B cell (primary cell): Measurements from ENCODE around the gene GRAMD1C. TPM values are rescaled to one million over a fixed set of nuclear protein-coding genes. Genes with fewer than 3 reads are reported as not detected.
"Not testable (repeated sequence)": the region's sequence is repeated elsewhere in the genome, so short reads cannot be mapped to it uniquely, and the experiment has no call there.

ENCODE experiments used
- ATAC-seq: fragments of 200-7000 bp; cut with Tn5 transposase; one replicate; pipeline ENCODE4 v1.10.0; 2021; ENCODE audit warnings: low read depth, mild to moderate bottlenecking, moderate number of reproducible peaks, moderate library complexity
- CTCF ChIA-PET: fragments of 350-600 bp; sonication (Branson Sonifier 250); formaldehyde crosslinking; loops from one replicate; lab custom pipeline; 2021; ENCODE audit warnings: antibody characterized with exemption, inconsistent platforms; lab: Charles Lee
- POLR2A ChIA-PET: fragments of 350-600 bp; sonication (Branson Sonifier 250); formaldehyde crosslinking; loops from one replicate; lab custom pipeline; 2021; ENCODE audit warnings: antibody characterized with exemption; lab: Charles Lee
- DNase-seq: peaks from one replicate; pipeline ENCODE4 v3.0.0; 2013
- H2AFZ ChIP-seq: 2 replicates; pipeline ENCODE4 v1.6.1; 2012; ENCODE audit warnings: mild to moderate bottlenecking, low read depth, low read length; ENCODE audit not compliant: insufficient read depth, poor library complexity, severe bottlenecking
- H3K27ac ChIP-seq, 2 donors: 1 replicate in 1 of 2; 2 replicates in 1 of 2; pipeline ENCODE4 v1.5.1; 2012 to 2013; ENCODE audit warnings: low read length in 2 of 2, mild to moderate bottlenecking in 2 of 2, moderate library complexity in 1 of 2
- H3K27me3 ChIP-seq, 4 experiments: fragments of 200-600 bp in 1 of 4; sonication (generic) in 1 of 4; replicated peaks in 1 of 4; 1 replicate in 2 of 4; 2 replicates in 2 of 4; pipeline versions ENCODE4 v1.6.1 to v1.7.0; 2013 to 2016; ENCODE audit warnings: low read length in 3 of 4, mild to moderate bottlenecking in 2 of 4, mixed read lengths in 1 of 4, moderate library complexity in 1 of 4; ENCODE audit not compliant: insufficient read depth in 4 of 4, control insufficient read depth in 3 of 4; ENCODE audit errors: control extremely low read depth in 1 of 4
- H3K36me3 ChIP-seq, 2 experiments: replicated peaks in 1 of 2; 1 replicate in 1 of 2; 2 replicates in 1 of 2; pipeline versions ENCODE4 v1.6.1 to v1.7.1; 2013; ENCODE audit warnings: low read length in 1 of 2; ENCODE audit not compliant: insufficient read depth in 2 of 2, control insufficient read depth in 1 of 2; ENCODE audit errors: control extremely low read depth in 1 of 2, extremely low read depth in 1 of 2
- H3K4me1 ChIP-seq, 2 donors: fragments of 200-600 bp in 1 of 2; sonication (generic) in 1 of 2; 1 replicate in 1 of 2; 2 replicates in 1 of 2; pipeline versions ENCODE4 v1.5.1 to v1.6.1; 2013 to 2017; ENCODE audit warnings: low read length in 2 of 2; ENCODE audit not compliant: control insufficient read depth in 2 of 2, insufficient read depth in 2 of 2
- H3K4me2 ChIP-seq: replicated peaks from 2 replicates; pipeline ENCODE3; 2012; ENCODE audit warnings: mild to moderate bottlenecking, low read depth, low read length; ENCODE audit not compliant: poor library complexity, severe bottlenecking
- H3K4me3 ChIP-seq, 5 experiments: fragments of 200-600 bp in 1 of 5; sonication (generic) in 1 of 5; 1 replicate in 3 of 5; 2 replicates in 2 of 5; pipeline versions ENCODE4 v1.5.1 to v1.7.0; 2011 to 2016; ENCODE audit warnings: low read length in 4 of 5, mild to moderate bottlenecking in 4 of 5, low read depth in 2 of 5, control low read depth in 1 of 5, moderate library complexity in 1 of 5; ENCODE audit not compliant: insufficient read depth in 1 of 5; ENCODE audit errors: control extremely low read depth in 1 of 5, extremely low read depth in 1 of 5
- H3K79me2 ChIP-seq: fragments of 200-600 bp; sonication (generic); one replicate; pipeline ENCODE4 v1.6.0; 2016; ENCODE audit warnings: low read length; ENCODE audit not compliant: control insufficient read depth, insufficient read depth
- H3K9ac ChIP-seq: fragments of 200-600 bp; sonication (generic); 2 replicates; pipeline ENCODE4 v1.6.1; 2017; ENCODE audit warnings: mild to moderate bottlenecking, low read length, moderate library complexity
- H3K9me3 ChIP-seq, 3 donors: one replicate each; pipeline versions ENCODE4 v1.6.1 to v1.7.1; 2013; ENCODE audit warnings: low read length in 2 of 3; ENCODE audit not compliant: control insufficient read depth in 2 of 3, insufficient read depth in 1 of 3; ENCODE audit errors: control extremely low read depth in 1 of 3
- H4K20me1 ChIP-seq: 2 replicates; pipeline ENCODE4 v1.6.0; 2012; ENCODE audit warnings: mild to moderate bottlenecking, low read length; ENCODE audit not compliant: insufficient read depth, control insufficient read depth, poor library complexity, severe bottlenecking
- H3K27ac Mint-ChIP-seq: one replicate; pipeline ENCODE4 v1.8.0; 2021; ENCODE audit warnings: mixed read lengths
- H3K27me3 Mint-ChIP-seq: one replicate; pipeline ENCODE4 v1.8.0; 2021; ENCODE audit warnings: mixed read lengths
- H3K4me1 Mint-ChIP-seq: one replicate; pipeline ENCODE4 v1.8.0; 2021; ENCODE audit warnings: mixed read lengths
- H3K4me3 Mint-ChIP-seq: one replicate; pipeline ENCODE4 v1.8.0; 2021; ENCODE audit warnings: mixed read lengths
- H3K9me3 Mint-ChIP-seq: one replicate; pipeline ENCODE4 v1.8.0; 2022; ENCODE audit warnings: mixed read lengths; ENCODE audit not compliant: insufficient read depth
- EZH2 ChIP-seq: IDR thresholded peaks from 2 replicates; pipeline ENCODE4 v1.6.1; 2012; ENCODE audit warnings: borderline replicate concordance, low read depth, mild to moderate bottlenecking, moderate library complexity, low read length; ENCODE audit not compliant: insufficient read depth, poor library complexity, severe bottlenecking
- WGBS: methylation state at CpG from one replicate; pipeline ENCODE4 v1.1.5; 2013; ENCODE audit warnings: missing lambda C conversion rate; ENCODE audit not compliant: insufficient coverage; 5-methylcytosine and 5-hydroxymethylcytosine counted together
- intact Hi-C: fragments of 100-400 bp; cut with micrococcal nuclease; formaldehyde crosslinking; loops from one replicate; pipeline ENCODE4 v1.10.0; 2022
- polyA plus RNA-seq: library from polyadenylated mRNA; depleted of rRNA; stranded (reverse); fragments of >200 nt; gene quantifications from 2 replicates; pipeline ENCODE4 v1.2.3, GENCODE V29; 2012
- total RNA-seq, 2 donors: library from RNA; stranded (reverse); fragments of 120-200 nt in 1 of 2; gene quantifications; 1 replicate in 1 of 2; 2 replicates in 1 of 2; pipeline versions ENCODE4 v1.2.3 to v1.2.4, GENCODE V29; 2013 to 2022
- TF ChIP-seq, protein P1 (sequence below): fragments of 200-600 bp; IDR thresholded peaks from one replicate; pipeline ENCODE4 v1.8.0; 2022; ENCODE audit warnings: antibody characterized with exemption, mild to moderate bottlenecking

The GRAMD1C gene
- total and polyA plus RNA-seq, 2 donors (not counting 1 experiment from before 2014, with no cell fraction given): 8.5 to 47.1 TPM

DNA sequence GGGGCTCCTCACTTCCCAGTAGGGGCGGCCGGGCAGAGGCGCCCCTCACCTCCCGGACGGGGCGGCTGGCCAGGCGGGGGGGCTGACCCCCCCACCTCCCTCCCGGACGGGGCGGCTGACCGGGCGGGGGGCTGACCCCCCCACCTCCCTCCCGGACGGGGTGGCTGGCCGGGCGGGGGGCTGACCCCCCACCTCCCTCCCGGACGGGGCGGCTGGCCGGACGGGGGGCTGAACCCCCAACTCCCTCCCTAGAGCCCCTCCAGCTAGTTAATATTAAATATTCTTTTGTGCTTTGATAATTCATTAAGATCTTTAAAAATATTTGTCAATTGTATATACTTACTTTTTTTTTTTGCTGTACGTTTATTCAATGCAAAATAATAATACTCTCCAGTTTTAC, 11.3 kb downstream of the GRAMD1C start:
- CTCF ChIA-PET, H3K4me3 Mint-ChIP-seq, DNase-seq, H3K27me3 ChIP-seq, ATAC-seq, H3K9ac ChIP-seq, H3K4me1 ChIP-seq, H3K27ac Mint-ChIP-seq, H4K20me1 ChIP-seq, H3K9me3 ChIP-seq, H3K4me3 ChIP-seq, H3K4me2 ChIP-seq, intact Hi-C loops, H3K36me3 ChIP-seq, H3K79me2 ChIP-seq, H2AFZ ChIP-seq, H3K9me3 Mint-ChIP-seq, H3K27ac ChIP-seq, POLR2A ChIA-PET, H3K4me1 Mint-ChIP-seq, H3K27me3 Mint-ChIP-seq: not testable (repeated sequence)
- WGBS: 100% methylated on average over 1 of the region's 22 CpGs

DNA sequence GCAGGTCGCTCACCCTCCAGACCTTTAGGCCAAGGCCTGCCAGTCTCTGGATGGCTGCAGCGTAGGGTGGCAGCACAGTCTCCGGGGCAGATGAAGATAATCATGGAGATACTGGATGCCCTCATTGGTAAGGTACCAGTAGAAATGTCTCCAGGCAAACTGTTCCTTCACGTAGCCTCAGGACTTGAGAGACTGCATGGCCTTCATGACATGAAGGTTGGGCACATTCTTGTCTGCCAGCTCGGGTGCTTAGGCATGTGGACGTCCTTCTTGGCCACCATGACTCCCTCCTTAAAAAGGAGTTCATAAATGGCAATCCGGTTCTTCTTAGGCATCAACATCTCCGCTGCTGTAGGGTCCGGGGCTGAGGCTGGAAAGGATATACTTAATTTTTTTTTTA, 11.8 kb downstream of the GRAMD1C start:
- H3K4me3 Mint-ChIP-seq, H3K4me1 ChIP-seq, POLR2A ChIA-PET, ATAC-seq, H2AFZ ChIP-seq, H3K9me3 ChIP-seq, H3K79me2 ChIP-seq, H3K4me1 Mint-ChIP-seq, H3K36me3 ChIP-seq, H3K9ac ChIP-seq, H3K4me3 ChIP-seq, H3K27ac ChIP-seq, DNase-seq, intact Hi-C loops, H3K27me3 ChIP-seq, H3K27me3 Mint-ChIP-seq, H4K20me1 ChIP-seq, H3K27ac Mint-ChIP-seq, H3K9me3 Mint-ChIP-seq, CTCF ChIA-PET, H3K4me2 ChIP-seq: not testable (repeated sequence)
- 100% methylated on average over 3 of the region's 9 CpGs for WGBS

DNA sequence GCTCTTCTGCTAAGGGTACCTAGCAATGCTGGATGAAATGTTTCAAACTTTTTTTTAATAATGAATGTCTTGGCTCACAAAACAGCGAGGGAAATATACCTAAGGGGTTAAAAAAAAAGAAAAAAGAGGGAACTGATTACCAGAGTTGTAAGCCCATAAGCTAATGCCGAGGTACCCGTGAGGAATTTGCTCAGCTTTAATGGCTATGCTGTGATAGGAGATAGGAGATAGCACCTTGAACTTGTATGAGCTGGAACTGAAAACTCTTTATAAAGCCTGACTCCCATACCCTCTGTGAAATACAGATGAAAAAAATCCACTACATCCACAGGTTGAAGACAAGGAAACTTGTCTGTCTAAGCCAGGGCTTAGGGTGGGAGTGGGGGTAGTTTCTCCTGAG, 13.9 kb downstream of the GRAMD1C start:
- CTCF ChIA-PET: interaction anchor here (1.0 kb wide), 1 partner anchor 61 kb away, joined by 5 read pairs; no protein-coding TSS in a partner anchor
- 90% methylated on average over 3 of the region's 3 CpGs for WGBS

More for the DNA sequence above, 13.9 kb downstream of the GRAMD1C start:
- intact Hi-C loops: no loop called here
- ATAC-seq: no peak
- no peak overlapping the region for H3K9ac ChIP-seq
- no peaks in the 10 kb centered on the region for H3K27me3 Mint-ChIP-seq
- POLR2A ChIA-PET: no interaction called here
- H3K79me2 ChIP-seq: no peaks in the 10 kb centered on the region
- H3K4me1 ChIP-seq: no peaks in the 10 kb centered on the region
- no peak overlapping the region for H3K4me3 Mint-ChIP-seq
- no peak overlapping the region for H3K4me2 ChIP-seq
- no peak overlapping the region for H3K4me3 ChIP-seq
- H3K27me3 ChIP-seq: no peaks in the 10 kb centered on the region
- TF ChIP-seq, protein P1, sequence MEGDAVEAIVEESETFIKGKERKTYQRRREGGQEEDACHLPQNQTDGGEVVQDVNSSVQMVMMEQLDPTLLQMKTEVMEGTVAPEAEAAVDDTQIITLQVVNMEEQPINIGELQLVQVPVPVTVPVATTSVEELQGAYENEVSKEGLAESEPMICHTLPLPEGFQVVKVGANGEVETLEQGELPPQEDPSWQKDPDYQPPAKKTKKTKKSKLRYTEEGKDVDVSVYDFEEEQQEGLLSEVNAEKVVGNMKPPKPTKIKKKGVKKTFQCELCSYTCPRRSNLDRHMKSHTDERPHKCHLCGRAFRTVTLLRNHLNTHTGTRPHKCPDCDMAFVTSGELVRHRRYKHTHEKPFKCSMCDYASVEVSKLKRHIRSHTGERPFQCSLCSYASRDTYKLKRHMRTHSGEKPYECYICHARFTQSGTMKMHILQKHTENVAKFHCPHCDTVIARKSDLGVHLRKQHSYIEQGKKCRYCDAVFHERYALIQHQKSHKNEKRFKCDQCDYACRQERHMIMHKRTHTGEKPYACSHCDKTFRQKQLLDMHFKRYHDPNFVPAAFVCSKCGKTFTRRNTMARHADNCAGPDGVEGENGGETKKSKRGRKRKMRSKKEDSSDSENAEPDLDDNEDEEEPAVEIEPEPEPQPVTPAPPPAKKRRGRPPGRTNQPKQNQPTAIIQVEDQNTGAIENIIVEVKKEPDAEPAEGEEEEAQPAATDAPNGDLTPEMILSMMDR: no peak
- TF ChIP-seq EZH2: no peak
- no peaks in the 10 kb centered on the region for H3K36me3 ChIP-seq
- no peaks in the 10 kb centered on the region for H3K9me3 ChIP-seq
- H3K4me1 Mint-ChIP-seq: no peaks in the 10 kb centered on the region
- no peak overlapping the region for H3K27ac Mint-ChIP-seq
- H3K9me3 Mint-ChIP-seq: no peaks in the 10 kb centered on the region
- H3K27ac ChIP-seq: no peak overlapping the region
- no peak overlapping the region for H2AFZ ChIP-seq
- H4K20me1 ChIP-seq: no peaks in the 10 kb centered on the region
- DNase-seq: no peak
